Tibial nerve (tissue), 4 donors: ENCODE measurements around the gene FZD4. TPM values are rescaled to one million over a fixed set of nuclear protein-coding genes. Genes with fewer than 3 reads are reported as not detected.
A peak's percentile ranks its signal among the peaks of the same experiment; 100 is the strongest.

ENCODE experiments used
- DNase-seq, 2 donors: peaks; one replicate each; pipeline ENCODE4 v3.0.0-alpha.2; 2019; ENCODE audit warnings: low spot score in 2 of 2
- H3K27ac ChIP-seq, 4 donors: fragments of 200-600 bp; sonication (generic) in 3 of 4; one replicate each; pipeline ENCODE4 v1.5.1; 2017 to 2019; ENCODE audit warnings: mild to moderate bottlenecking in 1 of 4
- H3K27me3 ChIP-seq, 2 donors: fragments of 200-600 bp; sonication (generic) in 1 of 2; one replicate each; pipeline versions ENCODE4 v1.5.1 to v1.6.0; 2017 to 2019
- H3K36me3 ChIP-seq, 3 donors: fragments of 200-600 bp; sonication (generic); one replicate each; pipeline ENCODE4 v1.5.1; 2018 to 2019
- H3K4me1 ChIP-seq, 4 donors: fragments of 200-600 bp; sonication (generic) in 3 of 4; one replicate each; pipeline ENCODE4 v1.5.1; 2017 to 2019
- H3K4me3 ChIP-seq, 4 donors: fragments of 200-600 bp; sonication (generic) in 3 of 4; one replicate each; pipeline ENCODE4 v1.5.1; 2017 to 2019; ENCODE audit warnings: mild to moderate bottlenecking in 1 of 4, moderate library complexity in 1 of 4
- H3K9me3 ChIP-seq, 4 donors: fragments of 200-600 bp; sonication (generic) in 3 of 4; one replicate each; pipeline ENCODE4 v1.5.1; 2017 to 2019
- CTCF ChIP-seq, 5 experiments: fragments of 200-600 bp in 3 of 5; fragments of 450-650 bp in 2 of 5; sonication (generic) in 3 of 5; IDR thresholded peaks; one replicate each; pipeline ENCODE4 v1.5.1; 2016 to 2019; ENCODE audit warnings: antibody characterized with exemption in 5 of 5, mild to moderate bottlenecking in 3 of 5, moderate library complexity in 2 of 5
- EP300 ChIP-seq, 2 donors: sonication (generic); formaldehyde crosslinking; IDR thresholded peaks; one replicate each; pipeline ENCODE4 v1.6.1; 2017; ENCODE audit warnings: antibody characterized with exemption in 2 of 2, mild to moderate bottlenecking in 1 of 2
- POLR2A ChIP-seq, 2 donors: fragments of 450-650 bp; IDR thresholded peaks; one replicate each; pipeline ENCODE4 v1.6.1; 2017; ENCODE audit warnings: antibody characterized with exemption in 2 of 2, mild to moderate bottlenecking in 2 of 2, moderate library complexity in 2 of 2
- WGBS, 2 donors: methylation state at CpG; one replicate each; pipeline ENCODE4 v1.1.5; 2018; 5-methylcytosine and 5-hydroxymethylcytosine counted together
- total RNA-seq, 4 donors: library from RNA; depleted of rRNA; stranded (reverse); fragments of >200 nt; gene quantifications; one replicate each; pipeline ENCODE4 v1.1.0, GENCODE V29; 2016

Gene FZD4
- total RNA-seq, 4 donors from 2014 or later, result 66.8 to 106 (median 80.4) TPM

DNA sequence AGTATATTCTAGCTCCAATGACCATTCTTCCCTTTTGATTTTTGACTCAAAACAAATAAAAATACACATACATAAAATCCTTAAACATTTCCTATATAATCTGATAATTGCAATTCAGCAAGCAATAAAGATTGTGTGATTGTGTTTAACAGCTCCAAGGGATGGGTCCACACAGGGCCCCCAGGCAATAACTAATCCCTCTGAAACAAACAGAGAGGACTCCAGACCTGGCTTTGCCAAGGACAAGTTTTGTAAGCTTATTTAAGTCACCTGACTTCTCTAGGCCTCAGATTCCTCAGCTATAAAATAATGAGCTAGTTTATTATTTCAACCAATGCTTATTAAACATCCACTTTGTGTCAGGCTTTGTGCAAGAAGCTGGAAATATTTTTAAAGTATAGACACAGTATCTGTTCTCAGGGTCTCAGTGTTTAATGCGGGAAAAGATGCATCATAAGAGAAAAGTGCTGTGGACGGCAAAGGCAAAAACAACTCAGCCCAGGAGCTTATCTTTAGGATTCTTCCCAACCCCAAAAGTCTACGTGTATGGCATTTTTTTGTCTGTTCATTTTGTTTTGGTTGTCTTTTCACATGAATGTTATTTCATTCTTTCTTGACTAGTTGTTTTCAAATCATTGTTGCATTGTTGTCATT lies 20.1 kb downstream of the FZD4 start:
- Histone ChIP-seq H3K9me3 (no peaks in the 10 kb centered on the region), H3K27me3 (no peaks in the 10 kb centered on the region), H3K4me3 (no peak overlapping the region), H3K36me3 (no peaks in the 10 kb centered on the region), H3K4me1 (peaks cover 3 to 65% (median 21%) of the 10 kb centered on the region in 4 donors), H3K27ac (peak overlapping the region in 2 of 4 donors; percentile 30 to 84)
- TF ChIP-seq CTCF (IDR thresholded peaks at IDR 0.05) (no peak), EP300 (IDR thresholded peaks at IDR 0.05) (no peak), POLR2A (IDR thresholded peaks at IDR 0.05) (no peak)
- 74 to 86% methylated on average over 3 of the region's 3 CpGs for WGBS, 2 donors
- DNase-seq, result no peak

DNA sequence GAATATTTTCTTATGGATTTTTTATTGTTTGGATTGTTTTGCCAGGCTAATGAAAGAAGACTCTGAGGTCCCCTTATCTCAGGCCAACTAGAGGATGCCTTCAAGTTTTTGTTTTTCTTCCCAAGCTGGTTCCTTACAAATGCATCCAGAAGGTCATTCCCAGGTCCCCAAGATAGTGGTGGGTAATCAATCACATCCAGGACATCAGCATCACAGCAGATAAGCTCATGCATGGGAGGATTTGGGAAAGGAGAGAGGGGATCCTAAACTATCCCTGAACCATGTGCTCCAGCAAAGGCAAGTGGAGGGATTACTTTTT lies 20.7 kb downstream of the FZD4 start:
- Histone ChIP-seq H3K4me1 (peaks cover 3 to 60% (median 20%) of the 10 kb centered on the region in 4 donors), H3K9me3 (no peaks in the 10 kb centered on the region), H3K27me3 (no peaks in the 10 kb centered on the region), H3K4me3 (no peak overlapping the region), H3K27ac (peak overlapping the region; percentile 9 to 84 (median 31)), H3K36me3 (no peaks in the 10 kb centered on the region)
- no peak for DNase-seq
- no peak for TF ChIP-seq CTCF (IDR thresholded peaks at IDR 0.05)
- no peak for TF ChIP-seq EP300 (IDR thresholded peaks at IDR 0.05)

- TF ChIP-seq POLR2A (IDR thresholded peaks at IDR 0.05) (no peak), EP300 (IDR thresholded peaks at IDR 0.05) (no peak), CTCF (IDR thresholded peaks at IDR 0.05) (no peak)
- WGBS, 2 donors, result 62 to 63% methylated on average over 7 of the region's 7 CpGs
- Histone ChIP-seq H3K36me3 (no peaks in the 10 kb centered on the region), H3K27ac (peak overlapping the region; percentile 9 to 84 (median 46)), H3K27me3 (no peaks in the 10 kb centered on the region), H3K4me3 (no peak overlapping the region), H3K4me1 (peaks cover 0 to 56% (median 18%) of the 10 kb centered on the region in 4 donors), H3K9me3 (no peaks in the 10 kb centered on the region)
- DNase-seq, result no peak
Measured at GRCh38 chr11:86933891-86934581, 21.2 kb downstream of the FZD4 start.

DNA sequence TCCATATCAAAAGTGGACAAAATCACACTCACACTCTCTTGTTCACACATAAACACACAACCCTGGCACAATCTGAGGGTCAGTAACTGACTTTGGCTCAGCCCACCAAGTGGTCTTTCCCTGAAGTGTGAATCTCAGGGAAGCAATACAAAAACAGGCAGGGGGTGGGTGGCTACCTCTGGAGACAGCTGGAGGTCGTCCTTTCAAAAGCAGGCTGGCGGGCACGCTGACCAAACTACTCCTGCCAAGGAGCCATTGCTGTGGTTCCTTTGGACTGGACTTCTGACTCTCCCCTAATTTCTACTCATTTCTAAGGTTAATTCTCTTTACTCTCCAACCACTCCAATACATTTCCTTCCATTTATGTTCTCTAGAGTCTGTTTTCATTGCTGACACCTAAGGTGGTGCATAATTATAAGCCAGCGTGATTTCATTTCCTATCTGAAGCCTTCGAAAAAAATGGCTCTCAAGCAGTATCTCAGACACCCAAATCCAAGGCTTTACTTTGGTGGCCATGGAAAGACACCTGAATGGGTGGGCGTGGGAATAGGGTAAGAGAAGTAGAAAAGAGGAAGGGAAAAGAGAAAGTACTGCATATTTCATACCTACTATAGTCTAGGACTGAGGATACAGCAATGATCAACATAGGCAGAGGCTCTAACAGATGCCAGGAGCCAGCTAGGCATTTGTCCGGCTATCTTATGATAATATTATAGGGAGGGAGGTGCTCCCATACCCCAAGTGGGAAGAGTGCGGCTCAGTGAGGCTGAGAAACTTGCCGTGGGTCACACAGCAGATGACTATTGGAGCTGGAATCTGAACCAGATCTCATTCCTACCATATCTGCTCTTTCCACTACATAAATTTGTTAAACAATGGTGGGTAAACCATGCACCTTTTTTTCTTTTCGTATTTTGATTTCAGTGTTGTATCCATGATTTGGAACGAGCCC lies 22.0 kb downstream of the FZD4 start:
- Histone ChIP-seq H3K36me3 (no peaks in the 10 kb centered on the region), H3K4me3 (no peak overlapping the region), H3K27me3 (no peaks in the 10 kb centered on the region), H3K9me3 (no peaks in the 10 kb centered on the region), H3K27ac (peak overlapping the region in 3 of 4 donors; percentile 47 to 84 (median 61)), H3K4me1 (peaks cover 0 to 51% (median 16%) of the 10 kb centered on the region in 4 donors)
- no peak for DNase-seq
- WGBS, 2 donors, result 81 to 84% methylated on average over 11 of the region's 11 CpGs
- no peak for TF ChIP-seq POLR2A (IDR thresholded peaks at IDR 0.05)
- TF ChIP-seq EP300 (IDR thresholded peaks at IDR 0.05), result no peak
- TF ChIP-seq CTCF (IDR thresholded peaks at IDR 0.05), result no peak
